Uterus (tissue), 2 donors: ENCODE data around the gene PGF.

Experiments
- POLR2A ChIP-seq, 2 donors: fragments of 450-650 bp; IDR thresholded peaks; one replicate each; pipeline ENCODE4 v1.6.1; 2016; ENCODE audit warnings: antibody characterized with exemption in 2 of 2, mild to moderate bottlenecking in 1 of 2, moderate library complexity in 1 of 2
- TF ChIP-seq, protein P1 (sequence below), 4 experiments: fragments of 200-600 bp in 2 of 4; fragments of 450-650 bp in 2 of 4; sonication (generic) in 2 of 4; IDR thresholded peaks; one replicate each; pipeline ENCODE4 v1.5.1; 2016 to 2019; ENCODE audit warnings: antibody characterized with exemption in 4 of 4, mild to moderate bottlenecking in 2 of 4, moderate library complexity in 1 of 4

DNA sequence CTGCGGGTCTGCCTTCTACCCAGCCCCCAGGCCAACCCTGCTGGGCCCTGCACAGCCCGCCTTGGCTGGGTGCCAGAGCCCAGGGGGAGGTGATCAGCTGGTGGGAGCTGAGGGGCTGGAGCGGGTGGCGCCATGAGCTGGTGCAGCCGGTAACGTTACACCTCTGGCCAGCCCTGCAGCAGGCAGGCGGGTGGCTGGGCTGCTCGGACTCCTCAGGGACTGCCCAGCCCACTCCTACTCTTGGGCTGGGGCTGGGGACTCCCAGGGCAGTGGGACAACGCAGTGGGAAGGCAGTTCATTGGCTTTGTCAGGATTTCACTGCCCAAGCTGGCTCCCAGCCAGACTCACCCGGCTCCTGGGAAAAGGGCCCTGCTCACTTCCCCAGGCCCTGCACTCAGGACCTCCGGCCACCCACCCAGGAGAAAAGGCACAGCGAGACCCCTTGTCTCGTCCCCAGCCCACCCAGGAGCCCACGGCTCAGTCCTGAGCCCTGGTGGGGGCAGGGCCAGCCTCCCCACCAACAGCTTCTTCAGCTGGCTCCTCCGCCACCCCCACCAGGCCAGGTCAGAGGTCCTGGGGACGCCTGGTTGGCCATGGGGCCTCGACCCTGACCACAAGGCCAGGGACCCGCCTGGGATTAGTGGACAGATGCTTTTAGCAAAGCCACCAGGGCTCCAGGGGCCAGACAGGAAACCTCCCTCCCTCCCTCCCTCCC, 1.0 kb downstream of the PGF start:
- TF ChIP-seq POLR2A (IDR thresholded peaks at IDR 0.05) = no peak
- TF ChIP-seq, protein P1, sequence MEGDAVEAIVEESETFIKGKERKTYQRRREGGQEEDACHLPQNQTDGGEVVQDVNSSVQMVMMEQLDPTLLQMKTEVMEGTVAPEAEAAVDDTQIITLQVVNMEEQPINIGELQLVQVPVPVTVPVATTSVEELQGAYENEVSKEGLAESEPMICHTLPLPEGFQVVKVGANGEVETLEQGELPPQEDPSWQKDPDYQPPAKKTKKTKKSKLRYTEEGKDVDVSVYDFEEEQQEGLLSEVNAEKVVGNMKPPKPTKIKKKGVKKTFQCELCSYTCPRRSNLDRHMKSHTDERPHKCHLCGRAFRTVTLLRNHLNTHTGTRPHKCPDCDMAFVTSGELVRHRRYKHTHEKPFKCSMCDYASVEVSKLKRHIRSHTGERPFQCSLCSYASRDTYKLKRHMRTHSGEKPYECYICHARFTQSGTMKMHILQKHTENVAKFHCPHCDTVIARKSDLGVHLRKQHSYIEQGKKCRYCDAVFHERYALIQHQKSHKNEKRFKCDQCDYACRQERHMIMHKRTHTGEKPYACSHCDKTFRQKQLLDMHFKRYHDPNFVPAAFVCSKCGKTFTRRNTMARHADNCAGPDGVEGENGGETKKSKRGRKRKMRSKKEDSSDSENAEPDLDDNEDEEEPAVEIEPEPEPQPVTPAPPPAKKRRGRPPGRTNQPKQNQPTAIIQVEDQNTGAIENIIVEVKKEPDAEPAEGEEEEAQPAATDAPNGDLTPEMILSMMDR (IDR thresholded peaks at IDR 0.05) = no peak
